K562 (cell line): ENCODE results near the gene B3GALT4. TPM values are rescaled to one million over a fixed set of nuclear protein-coding genes. Genes with fewer than 3 reads are reported as not detected.

Source experiments
- CREBBP ChIP-seq: IDR thresholded peaks from one replicate; pipeline ENCODE4 v1.6.1; 2012; ENCODE audit warnings: low read depth, mild to moderate bottlenecking, control low read depth, inconsistent platforms, low read length
- DDX20 ChIP-seq: fragments of 450-650 bp; IDR thresholded peaks from 2 replicates; pipeline ENCODE4 v1.6.1; 2016; ENCODE audit warnings: missing genetic modification characterization, low read depth, mild to moderate bottlenecking, missing compliant biosample characterization, moderate library complexity
- GTF2B ChIP-seq: IDR thresholded peaks from 2 replicates; pipeline ENCODE4 v1.6.1; 2011; ENCODE audit not compliant: insufficient read length; ENCODE audit errors: extremely low read depth
- JUN ChIP-seq, 2 experiments: sonication (generic) in 1 of 2; formaldehyde crosslinking in 1 of 2; IDR thresholded peaks; 2 replicates each; pipeline versions ENCODE4 v1.6.1 to v1.8.0; 2012 to 2022; ENCODE audit warnings: borderline replicate concordance in 2 of 2, mild to moderate bottlenecking in 2 of 2, improper control_type of control experiment in 1 of 2, low read depth in 1 of 2, low read length in 1 of 2, missing genetic modification reagents in 1 of 2
- KDM2B ChIP-seq: fragments of 250-450 bp; sonication (Bioruptor Pico); IDR thresholded peaks from 2 replicates; pipeline ENCODE4 v1.8.0; 2021; ENCODE audit warnings: mild to moderate bottlenecking, moderate library complexity
- NR0B1 ChIP-seq: fragments of 450-650 bp; IDR thresholded peaks from one replicate; pipeline ENCODE4 v1.6.1; 2018; ENCODE audit warnings: mild to moderate bottlenecking, moderate library complexity; ENCODE audit not compliant: partially characterized antibody
- RBM34 ChIP-seq: fragments of 200-400 bp; formaldehyde crosslinking; IDR thresholded peaks from 2 replicates; pipeline ENCODE4 v1.6.1; 2018; ENCODE audit warnings: low read length, borderline replicate concordance; ENCODE audit not compliant: insufficient read depth
- TRIM28 ChIP-seq: fragments of 450-650 bp; IDR thresholded peaks from 2 replicates; pipeline ENCODE4 v1.6.1; 2017
- TSC22D4 ChIP-seq: fragments of 450-650 bp; IDR thresholded peaks from 2 replicates; pipeline ENCODE4 v1.6.1; 2016; ENCODE audit warnings: missing genetic modification characterization, missing biosample characterization, control low read depth
- VEZF1 ChIP-seq: fragments of 200-800 bp; sonication (Bioruptor generic); IDR thresholded peaks from 2 replicates; pipeline ENCODE4 v1.6.1; 2017; ENCODE audit warnings: missing genetic modification characterization, missing compliant biosample characterization
- ZNF282 ChIP-seq: sonication (generic); formaldehyde crosslinking; IDR thresholded peaks from 2 replicates; pipeline ENCODE4 v1.8.1; 2023; ENCODE audit warnings: missing genetic modification reagents
- ZNF318 ChIP-seq, 2 experiments: fragments of 450-650 bp; IDR thresholded peaks; 2 replicates each; pipeline ENCODE4 v1.6.1; 2016; ENCODE audit warnings: mild to moderate bottlenecking in 2 of 2, borderline replicate concordance in 1 of 2, low read depth in 1 of 2, moderate library complexity in 1 of 2
- ZNF444 ChIP-seq: fragments of 250-450 bp; sonication (Bioruptor Pico); IDR thresholded peaks from 2 replicates; pipeline ENCODE4 v1.4.0; 2020; ENCODE audit warnings: mild to moderate bottlenecking, moderate library complexity
- ZNF778 ChIP-seq: fragments of 450-650 bp; formaldehyde crosslinking; IDR thresholded peaks from 2 replicates; pipeline ENCODE4 v1.4.0; 2020; ENCODE audit warnings: mild to moderate bottlenecking, moderate library complexity
- polyA plus RNA-seq, 8 experiments: library from polyadenylated mRNA; depleted of rRNA in 4 of 8; stranded (reverse) in 5 of 8; unstranded in 3 of 8; fragments of >200 nt; fragmentation: Nextera tagmentation in 2 of 8; fragmentation: Illumina TruSeq in 1 of 8; extraction: Ambion mirVana in 2 of 8; extraction: Trizol in 1 of 8; gene quantifications; 2 replicates each; pipeline versions ENCODE4 v1.2.1 to v1.2.3, GENCODE V29; 2011 to 2014; ENCODE audit warnings: inconsistent platforms in 1 of 8, missing spikeins in 1 of 8
- total RNA-seq, 7 experiments: library from RNA; depleted of rRNA in 6 of 7; stranded (reverse); fragments of >200 nt in 6 of 7; fragmentation: Illumina TruSeq in 2 of 7; extraction: Trizol in 2 of 7; gene quantifications; 2 replicates each; pipeline versions ENCODE4 v1.2.1 to v1.2.3, GENCODE V29; 2011 to 2021; ENCODE audit warnings: low replicate concordance in 1 of 7

The B3GALT4 gene
- total and polyA plus RNA-seq, 9 of the 15 experiments (the other 6 are each of a cell fraction or from before 2014, with no cell fraction given): 0.11 to 1.3 (median 0.53) TPM; not detected in 1

- no peak for TF ChIP-seq ZNF318 (IDR thresholded peaks at IDR 0.05; ENCODE audit: borderline replicate concordance in 1 of 2, low read depth in 1 of 2)
- TF ChIP-seq ZNF282: no peak
- no peak for TF ChIP-seq TRIM28
- no peak for TF ChIP-seq JUN (IDR thresholded peaks at IDR 0.05; ENCODE audit: borderline replicate concordance, low read depth, low read length)
- TF ChIP-seq JUN (CRISPR knock-in tag; IDR thresholded peaks at IDR 0.05; ENCODE audit: borderline replicate concordance): no peak
- TF ChIP-seq TSC22D4 (tag): no peak
- TF ChIP-seq GTF2B: no peak
- TF ChIP-seq RBM34: no peak
- no peak for TF ChIP-seq KDM2B (CRISPR knock-in tag)
- TF ChIP-seq VEZF1: peak; percentile 56; the same call in 1 of the 2 replicates
- no peak for TF ChIP-seq ZNF778
- no peak for TF ChIP-seq CREBBP
- TF ChIP-seq ZNF444 (CRISPR knock-in tag): 0 out of 2 replicates have a peak, but pooled peaks have one; percentile 7
- no peak for TF ChIP-seq NR0B1
- no peak for TF ChIP-seq DDX20 (tag)
Observed at GRCh38 chr6:33313709-33314514, 37.0 kb downstream of the B3GALT4 start, which contains the start of gene TAPBP (continued).
